Activated CD8-positive, alpha-beta memory T cell treated with anti-CD3 and anti-CD28 coated beads, Interleukin-2, amount 10 ng/mL, durations not matched to agents 7 days and 5 days (primary cell): ENCODE data around the gene STARD13. TPM values are rescaled to one million over a fixed set of nuclear protein-coding genes. Genes with fewer than 3 reads are reported as not detected.

Experiments used
- ATAC-seq: fragments of 150-1000 bp; cut with Tn5 transposase; one replicate; pipeline ENCODE4 v1.10.0; 2021; ENCODE audit warnings: moderate library complexity
- CTCF ChIA-PET: fragments of 350-600 bp; sonication (Branson Sonifier 250); formaldehyde crosslinking; loops from one replicate; lab custom pipeline; 2021; ENCODE audit warnings: antibody characterized with exemption; lab: Charles Lee
- DNase-seq: peaks from one replicate; pipeline ENCODE4 v3.0.0-alpha.2; 2020
- H3K27ac Mint-ChIP-seq: one replicate; pipeline ENCODE4 v1.8.0; 2021; ENCODE audit warnings: mild to moderate bottlenecking, mixed read lengths
- H3K27me3 Mint-ChIP-seq: one replicate; pipeline ENCODE4 v1.8.0; 2021; ENCODE audit warnings: mixed read lengths
- H3K36me3 Mint-ChIP-seq: one replicate; pipeline ENCODE4 v1.8.0; 2021; ENCODE audit warnings: mild to moderate bottlenecking, mixed read lengths
- H3K4me1 Mint-ChIP-seq: one replicate; pipeline ENCODE4 v1.8.0; 2021; ENCODE audit warnings: mixed read lengths
- H3K4me3 Mint-ChIP-seq: one replicate; pipeline ENCODE4 v1.8.0; 2021; ENCODE audit warnings: mild to moderate bottlenecking, moderate library complexity, mixed read lengths
- H3K9me3 Mint-ChIP-seq: one replicate; pipeline ENCODE4 v1.8.0; 2022; ENCODE audit warnings: low read depth, mixed read lengths
- total RNA-seq, 2 experiments: library from RNA; stranded (reverse); gene quantifications; one replicate each; pipeline ENCODE4 v1.2.3, GENCODE V29; 2021

Gene STARD13
- total RNA-seq, 2 experiments from 2014 or later = 1.2 to 1.5 TPM

DNA sequence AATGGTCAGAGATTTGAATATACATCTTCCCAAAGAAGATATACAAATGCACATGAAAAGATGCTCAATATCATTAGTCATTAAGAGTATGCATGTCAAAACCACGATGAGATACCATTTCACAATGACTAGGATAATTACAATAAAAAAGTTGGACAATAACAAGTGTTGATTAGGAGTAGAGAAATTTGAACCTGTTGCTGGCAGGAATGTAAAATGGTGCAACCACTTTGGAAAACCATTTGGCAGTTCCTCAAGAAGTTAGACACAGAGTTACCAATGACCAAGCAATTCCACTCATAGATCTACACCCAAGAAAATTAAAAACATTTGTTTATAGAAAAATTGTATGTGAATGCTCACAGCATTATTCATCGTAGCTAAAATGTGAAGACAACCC, 33.2 kb upstream of the STARD13 start:
- H3K27ac Mint-ChIP-seq = no peak overlapping the region
- H3K4me3 Mint-ChIP-seq = no peak overlapping the region
- no peaks in the 10 kb centered on the region for H3K9me3 Mint-ChIP-seq
- H3K36me3 Mint-ChIP-seq = no peaks in the 10 kb centered on the region
- no peaks in the 10 kb centered on the region for H3K4me1 Mint-ChIP-seq
- CTCF ChIA-PET = no interaction called here
- peaks cover 12% of the 10 kb centered on the region for H3K27me3 Mint-ChIP-seq
- no peak for ATAC-seq
- no peak for DNase-seq

DNA sequence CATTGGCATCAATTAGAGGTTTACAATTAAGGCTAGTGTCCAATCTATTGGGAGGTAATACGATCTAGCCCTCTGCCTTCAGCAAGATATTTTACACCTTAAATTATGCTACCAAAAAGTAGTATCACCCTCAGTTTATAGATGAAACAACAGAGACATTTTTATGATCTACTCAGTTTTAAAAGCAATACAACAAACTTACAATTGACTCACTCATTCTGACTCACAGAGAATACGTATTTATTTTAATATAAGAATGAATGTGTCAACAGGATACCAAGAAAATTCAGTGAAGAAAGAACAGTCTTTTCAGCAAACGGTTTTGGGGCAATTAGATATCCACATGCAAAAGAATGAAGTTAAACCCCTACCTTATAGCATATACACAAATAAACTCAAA, 32.5 kb upstream of the STARD13 start:
- DNase-seq = no peak
- Mint-ChIP-seq H3K27ac (no peak overlapping the region), H3K36me3 (no peaks in the 10 kb centered on the region), H3K27me3 (peaks cover 10% of the 10 kb centered on the region), H3K4me1 (no peaks in the 10 kb centered on the region), H3K4me3 (no peak overlapping the region), H3K9me3 (no peaks in the 10 kb centered on the region)
- CTCF ChIA-PET = no interaction called here
- ATAC-seq = no peak

DNA sequence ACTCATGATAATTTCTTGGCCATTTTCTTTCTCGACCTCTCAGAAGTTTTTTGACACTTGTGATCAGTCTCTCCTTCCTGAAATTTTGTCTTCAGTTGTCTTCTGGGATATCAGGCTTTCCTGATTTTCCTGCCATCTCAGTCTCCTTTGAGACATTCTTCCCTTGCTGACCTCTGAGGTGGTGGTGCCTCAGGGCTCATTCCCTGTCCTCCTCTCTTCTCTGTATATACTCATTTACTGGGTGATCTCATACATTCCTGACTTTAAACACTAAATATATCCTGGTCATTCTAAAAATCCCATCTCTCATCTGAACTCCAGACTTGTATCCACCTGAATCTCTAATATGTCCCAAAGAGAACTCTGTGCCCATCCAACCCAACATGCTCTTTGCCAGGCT, 31.3 kb upstream of the STARD13 start:
- CTCF ChIA-PET = no interaction called here
- Mint-ChIP-seq H3K4me3 (no peak overlapping the region), H3K9me3 (no peaks in the 10 kb centered on the region), H3K27me3 (peaks cover 8% of the 10 kb centered on the region), H3K27ac (no peak overlapping the region), H3K36me3 (no peaks in the 10 kb centered on the region), H3K4me1 (no peaks in the 10 kb centered on the region)
- DNase-seq (no peak), ATAC-seq (no peak)

DNA sequence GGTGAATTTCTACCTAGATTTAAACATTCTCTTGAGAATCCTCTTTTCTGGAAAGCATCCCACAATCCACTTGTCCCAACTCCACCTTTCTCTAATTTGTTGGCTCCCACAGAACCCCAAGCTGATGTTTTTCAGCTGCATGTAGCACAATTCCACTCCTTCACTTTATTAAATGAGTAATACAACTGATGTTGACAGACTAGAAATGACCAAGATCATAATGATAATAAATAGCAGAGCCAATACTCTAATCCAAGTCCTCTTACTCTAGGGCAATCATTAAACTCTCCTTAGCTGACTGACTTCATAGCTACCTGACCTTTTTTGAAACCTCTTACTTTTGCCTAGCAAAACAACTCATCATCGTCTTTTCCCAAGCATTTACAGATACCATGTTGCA, 27.9 kb upstream of the STARD13 start:
- CTCF ChIA-PET = no interaction called here

DNA sequence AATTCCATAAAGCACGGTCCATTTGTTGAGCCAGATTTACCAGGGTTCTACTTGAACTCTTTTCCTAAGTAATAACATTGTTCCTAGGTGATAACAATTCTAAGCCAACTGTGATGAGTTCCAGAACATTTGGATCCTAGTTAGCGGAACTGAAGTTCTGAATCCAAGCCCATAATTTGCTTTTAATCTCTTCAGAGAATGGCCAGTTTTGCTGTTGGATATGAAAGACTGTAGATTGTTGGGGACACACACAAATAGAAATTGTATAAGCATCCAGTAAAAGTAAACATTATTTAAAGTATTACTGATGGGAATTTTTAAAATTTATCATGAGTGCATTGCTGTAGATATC, 27.3 kb upstream of the STARD13 start:
- H3K9me3 Mint-ChIP-seq = no peaks in the 10 kb centered on the region
- no peak overlapping the region for H3K27ac Mint-ChIP-seq
- DNase-seq = no peak
- no peaks in the 10 kb centered on the region for H3K36me3 Mint-ChIP-seq
- no peak overlapping the region for H3K4me3 Mint-ChIP-seq
- no peak for ATAC-seq
- no peaks in the 10 kb centered on the region for H3K4me1 Mint-ChIP-seq
- CTCF ChIA-PET = no interaction called here
- peaks cover 8% of the 10 kb centered on the region for H3K27me3 Mint-ChIP-seq

More for the DNA sequence above, 27.9 kb upstream of the STARD13 start:
- H3K27ac Mint-ChIP-seq = no peak overlapping the region
- H3K4me3 Mint-ChIP-seq = no peak overlapping the region
- DNase-seq (no peak), ATAC-seq (no peak)
- peaks cover 8% of the 10 kb centered on the region for H3K27me3 Mint-ChIP-seq
- H3K4me1 Mint-ChIP-seq = no peaks in the 10 kb centered on the region
- no peaks in the 10 kb centered on the region for H3K9me3 Mint-ChIP-seq
- H3K36me3 Mint-ChIP-seq = no peaks in the 10 kb centered on the region

DNA sequence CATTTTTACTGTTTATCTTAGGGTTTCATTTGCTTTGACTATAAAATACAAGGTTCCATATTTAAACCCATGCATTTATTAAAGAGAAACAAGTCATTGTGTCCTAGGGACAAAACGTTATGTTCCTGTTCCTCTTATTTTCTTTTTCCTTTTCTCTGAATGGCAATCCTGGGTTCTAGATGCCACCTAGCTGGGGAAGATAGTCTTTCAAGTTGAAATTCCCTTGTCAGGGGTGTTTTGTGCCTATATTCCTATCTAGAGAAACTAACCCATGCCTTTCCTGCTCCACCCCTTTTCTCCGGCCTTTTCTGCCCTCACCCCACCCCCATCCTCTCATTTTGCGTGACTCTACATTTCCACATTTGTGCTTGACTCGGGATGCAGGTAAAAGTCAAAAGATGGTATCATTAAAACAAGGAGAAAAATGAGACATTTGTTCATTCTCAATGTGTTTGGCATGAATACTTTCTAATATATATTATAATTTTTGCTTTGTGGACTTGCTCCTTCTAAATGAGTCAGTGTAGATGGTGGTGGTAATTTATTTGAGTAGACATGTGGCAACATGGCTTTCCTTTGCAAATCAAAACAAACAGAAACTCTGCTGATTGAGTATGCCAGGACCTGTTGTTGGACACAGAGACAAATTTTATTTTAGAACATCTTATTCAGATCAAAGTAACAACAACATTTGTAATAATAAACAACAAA, 26.8 kb upstream of the STARD13 start:
- DNase-seq = no peak
- Mint-ChIP-seq H3K27me3 (peaks cover 8% of the 10 kb centered on the region), H3K27ac (no peak overlapping the region), H3K4me1 (no peaks in the 10 kb centered on the region), H3K9me3 (no peaks in the 10 kb centered on the region), H3K36me3 (no peaks in the 10 kb centered on the region), H3K4me3 (no peak overlapping the region)
- CTCF ChIA-PET = no interaction called here
- ATAC-seq = no peak

DNA sequence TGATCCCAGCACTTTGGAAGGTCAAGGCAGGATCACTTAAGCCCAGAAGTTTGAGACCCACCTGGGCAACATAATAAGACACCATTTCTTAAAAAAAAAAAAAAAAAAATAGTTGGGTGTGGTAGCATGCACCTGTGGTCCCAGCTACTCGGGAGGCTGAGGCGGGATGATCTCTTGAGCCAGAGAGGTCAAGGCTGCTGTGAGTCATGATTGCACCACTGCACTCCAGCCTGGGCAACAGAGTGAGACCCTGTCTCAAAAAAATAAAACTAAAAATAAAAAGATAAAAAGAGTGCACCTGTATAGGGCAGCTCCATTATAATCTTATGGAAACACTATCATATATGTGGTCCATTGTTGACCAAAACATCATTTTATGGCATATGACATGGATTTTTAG, 25.5 kb upstream of the STARD13 start:
- ATAC-seq (no peak), DNase-seq (no peak)
- no peaks in the 10 kb centered on the region for H3K36me3 Mint-ChIP-seq
- H3K27me3 Mint-ChIP-seq = peaks cover 7% of the 10 kb centered on the region
- no peak overlapping the region for H3K4me3 Mint-ChIP-seq
- no peaks in the 10 kb centered on the region for H3K4me1 Mint-ChIP-seq
- H3K9me3 Mint-ChIP-seq = no peaks in the 10 kb centered on the region
- H3K27ac Mint-ChIP-seq = no peak overlapping the region
- CTCF ChIA-PET = no interaction called here

DNA sequence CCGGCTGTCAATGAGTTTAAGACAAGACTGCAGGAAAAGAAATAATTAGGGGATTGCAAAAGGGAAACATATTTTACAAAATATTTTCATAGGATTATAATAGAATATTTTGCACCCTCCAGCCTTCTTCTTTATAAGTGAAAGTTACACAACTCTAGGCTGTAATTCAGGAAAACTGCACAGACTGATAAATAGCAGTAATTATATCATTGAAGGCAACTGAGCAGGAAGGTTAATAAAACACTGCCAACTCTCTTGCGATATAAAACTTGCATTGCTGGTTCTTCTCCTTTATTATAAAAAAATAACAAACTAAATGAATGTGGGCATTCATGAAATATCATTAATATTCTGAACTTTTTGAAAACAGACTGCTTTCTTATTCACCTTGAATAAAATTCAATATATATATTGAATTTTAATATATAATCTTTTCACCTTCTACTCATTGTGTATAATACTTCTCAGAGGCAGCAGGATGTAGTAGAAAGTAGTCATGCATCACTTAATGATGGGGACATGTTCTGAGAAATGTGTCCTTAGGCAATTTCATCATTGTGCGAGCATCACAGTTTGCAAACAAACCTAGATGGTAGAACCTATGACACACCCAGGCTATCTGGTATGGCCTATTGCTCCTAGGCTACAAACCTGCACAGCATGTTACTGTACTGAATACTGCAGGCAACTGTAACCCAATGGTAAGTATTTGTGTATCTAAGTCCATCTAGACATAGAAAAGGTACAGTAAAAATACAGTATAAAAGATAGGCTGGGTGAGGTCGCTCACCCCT, 24.9 kb upstream of the STARD13 start:
- Mint-ChIP-seq H3K4me1 (no peaks in the 10 kb centered on the region), H3K27me3 (peaks cover 6% of the 10 kb centered on the region), H3K36me3 (no peaks in the 10 kb centered on the region), H3K4me3 (no peak overlapping the region), H3K27ac (no peak overlapping the region), H3K9me3 (no peaks in the 10 kb centered on the region)
- no peak for DNase-seq
- no peak for ATAC-seq
- CTCF ChIA-PET = no interaction called here

DNA sequence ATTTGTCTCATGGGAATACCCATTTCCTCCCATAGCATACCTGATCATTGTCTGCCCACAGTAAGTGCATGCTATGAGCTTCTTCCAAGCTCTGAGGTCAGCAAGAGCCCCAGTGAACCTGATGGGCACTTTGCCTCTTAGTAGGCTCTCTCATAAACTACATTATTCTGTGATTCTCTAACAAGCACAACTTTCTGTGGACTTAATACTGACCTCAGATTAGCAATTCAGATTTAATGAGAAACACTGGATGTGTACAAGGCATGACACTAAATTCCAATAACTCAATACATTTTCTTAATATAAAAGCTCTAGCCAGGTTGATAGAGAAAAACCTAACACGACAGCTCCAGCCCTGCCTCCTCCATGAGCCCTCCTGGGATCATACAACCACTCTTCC, 23.3 kb upstream of the STARD13 start:
- H3K27ac Mint-ChIP-seq = no peak overlapping the region
- no peak for ATAC-seq
- no peaks in the 10 kb centered on the region for H3K36me3 Mint-ChIP-seq
- H3K27me3 Mint-ChIP-seq = peaks cover 5% of the 10 kb centered on the region
- H3K9me3 Mint-ChIP-seq = no peaks in the 10 kb centered on the region
- no peak overlapping the region for H3K4me3 Mint-ChIP-seq
- CTCF ChIA-PET = interaction anchor here (0.7 kb wide), 1 partner anchor 1019 kb away, joined by 3 read pairs; no protein-coding TSS in a partner anchor
- no peak for DNase-seq
- no peaks in the 10 kb centered on the region for H3K4me1 Mint-ChIP-seq

DNA sequence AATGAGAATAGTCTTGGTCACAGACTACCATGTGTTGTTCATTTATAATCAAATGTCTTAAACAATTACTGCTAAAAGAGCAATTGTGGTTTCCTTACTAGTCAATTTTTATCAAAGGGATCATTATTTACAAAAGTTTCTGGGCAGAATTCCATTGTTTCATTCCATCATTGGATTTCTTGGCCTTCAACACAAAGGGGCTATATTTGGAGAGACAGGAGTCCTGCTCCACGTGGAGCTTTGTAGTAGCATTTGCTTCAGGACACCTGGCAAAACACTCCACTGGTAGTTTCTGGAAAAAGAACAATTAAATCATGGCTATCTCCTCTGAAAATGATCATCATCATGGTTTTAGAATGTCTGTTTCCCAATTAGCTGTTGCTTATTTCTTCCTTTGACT, 22.3 kb upstream of the STARD13 start:
- Mint-ChIP-seq H3K9me3 (no peaks in the 10 kb centered on the region), H3K4me1 (no peaks in the 10 kb centered on the region), H3K4me3 (no peak overlapping the region), H3K27me3 (peaks cover 3% of the 10 kb centered on the region), H3K36me3 (no peaks in the 10 kb centered on the region), H3K27ac (no peak overlapping the region)
- no peak for ATAC-seq
- CTCF ChIA-PET = no interaction called here
- DNase-seq = no peak

DNA sequence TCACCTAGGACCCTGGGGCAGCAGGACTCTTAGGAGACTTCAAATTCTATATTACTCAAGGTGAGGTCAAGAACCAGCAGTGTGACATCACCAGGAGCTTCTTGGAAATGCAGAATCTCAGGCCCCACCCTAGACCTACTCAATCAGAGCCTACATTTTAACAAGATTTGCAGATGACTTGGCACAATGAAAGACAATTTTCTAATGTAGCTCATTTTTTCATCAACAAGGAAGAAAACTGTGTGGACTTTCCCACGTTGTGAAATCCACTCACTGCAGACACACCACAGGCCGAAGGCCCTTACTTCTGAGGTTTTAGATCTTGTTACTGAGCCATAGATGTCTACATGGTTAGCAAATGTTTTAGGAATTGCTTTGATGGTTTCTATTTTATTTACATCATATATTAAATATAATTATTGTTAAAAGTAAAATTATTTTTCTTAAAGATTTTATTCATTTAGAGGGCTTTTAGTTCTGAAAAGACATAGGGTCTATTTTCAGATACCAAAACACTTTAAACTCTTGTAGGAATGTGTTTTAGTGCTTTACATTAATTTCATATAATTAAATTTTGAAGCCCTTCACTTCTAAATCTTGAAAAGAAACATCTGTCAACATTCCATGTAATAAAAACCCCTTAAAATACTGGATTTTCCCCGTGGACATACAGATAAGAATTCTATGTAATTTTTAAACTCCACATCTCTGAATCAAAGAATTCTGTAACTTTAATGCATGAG, 18.5 kb upstream of the STARD13 start:
- CTCF ChIA-PET = no interaction called here
- ATAC-seq (no peak), DNase-seq (no peak)
- H3K36me3 Mint-ChIP-seq = no peaks in the 10 kb centered on the region
- no peak overlapping the region for H3K4me3 Mint-ChIP-seq
- no peaks in the 10 kb centered on the region for H3K4me1 Mint-ChIP-seq
- H3K27ac Mint-ChIP-seq = no peak overlapping the region
- no peaks in the 10 kb centered on the region for H3K9me3 Mint-ChIP-seq
- peaks cover 3% of the 10 kb centered on the region for H3K27me3 Mint-ChIP-seq

DNA sequence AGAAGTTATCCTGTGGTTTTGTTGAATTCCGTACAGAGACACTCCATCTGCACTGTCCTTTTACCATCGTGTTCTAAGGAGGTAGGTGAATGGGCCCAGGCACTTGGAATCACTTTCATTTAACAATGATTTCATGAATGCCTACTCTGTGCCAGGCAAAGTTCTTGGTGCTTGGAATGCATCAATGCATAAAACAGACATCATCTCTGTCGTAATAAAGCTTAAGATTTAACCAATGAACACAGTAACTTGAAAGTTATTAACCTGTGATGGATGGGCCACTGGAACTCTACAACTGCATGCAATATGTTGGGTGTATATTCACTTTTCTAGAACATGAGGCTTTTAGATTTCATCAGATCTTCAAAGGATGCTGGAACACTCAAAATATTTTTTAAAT, 14.1 kb upstream of the STARD13 start:
- H3K4me1 Mint-ChIP-seq = no peaks in the 10 kb centered on the region

DNA sequence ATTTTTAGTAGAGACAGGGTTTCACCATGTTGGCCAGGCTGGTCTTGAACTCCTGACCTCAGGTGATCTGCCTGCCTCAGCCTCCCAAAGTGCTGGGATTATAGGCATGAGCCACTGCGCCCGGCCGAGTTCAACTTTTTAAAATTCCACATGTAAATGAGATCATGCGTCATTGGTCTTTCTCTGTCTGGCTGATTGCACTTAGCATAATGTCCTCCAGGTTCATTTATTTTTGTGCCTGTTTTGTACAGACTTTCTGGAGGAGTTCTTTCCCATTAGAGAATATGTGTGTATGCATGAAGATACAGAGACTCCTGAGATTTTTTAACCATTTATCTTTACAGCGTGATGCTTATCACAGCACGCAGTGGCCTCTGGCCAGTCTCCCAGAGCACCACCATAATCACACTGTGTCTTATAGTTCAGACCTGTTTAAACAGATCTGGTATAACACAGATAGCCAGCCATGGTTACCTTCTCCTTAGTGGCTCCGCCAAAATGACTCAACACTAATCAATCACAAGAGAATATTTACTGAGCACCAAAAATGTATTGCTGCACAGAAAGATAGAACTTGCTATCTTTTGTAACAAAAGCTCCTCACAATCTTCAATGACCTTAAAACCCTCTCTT, 11.4 kb upstream of the STARD13 start:
- no peaks in the 10 kb centered on the region for H3K4me1 Mint-ChIP-seq
- DNase-seq = no peak
- CTCF ChIA-PET = no interaction called here
- ATAC-seq = no peak
- H3K9me3 Mint-ChIP-seq = no peaks in the 10 kb centered on the region
- H3K36me3 Mint-ChIP-seq = no peaks in the 10 kb centered on the region
- no peaks in the 10 kb centered on the region for H3K27me3 Mint-ChIP-seq
- H3K4me3 Mint-ChIP-seq = no peak overlapping the region
- no peak overlapping the region for H3K27ac Mint-ChIP-seq

More for the DNA sequence above, 14.1 kb upstream of the STARD13 start:
- Mint-ChIP-seq H3K27me3 (peaks cover under 1% of the 10 kb centered on the region), H3K9me3 (no peaks in the 10 kb centered on the region), H3K27ac (no peak overlapping the region), H3K36me3 (no peaks in the 10 kb centered on the region), H3K4me3 (no peak overlapping the region)
- CTCF ChIA-PET = no interaction called here
- no peak for DNase-seq
- ATAC-seq = no peak
